Ramos (cell line): ENCODE measurements around the gene TARBP2.
"Not testable (repeated sequence)": the region's sequence is repeated elsewhere in the genome, so short reads cannot be mapped to it uniquely, and the experiment has no call there.

Experiments
- in situ Hi-C: fragments of 300-500 bp; cut with MboI; formaldehyde crosslinking; loops from one replicate; pipeline ENCODE4 v1.14.3; 2022; ENCODE audit warnings: low sequenced_read_pairs; ENCODE audit not compliant: unreplicated experiment

The TARBP2 gene

DNA sequence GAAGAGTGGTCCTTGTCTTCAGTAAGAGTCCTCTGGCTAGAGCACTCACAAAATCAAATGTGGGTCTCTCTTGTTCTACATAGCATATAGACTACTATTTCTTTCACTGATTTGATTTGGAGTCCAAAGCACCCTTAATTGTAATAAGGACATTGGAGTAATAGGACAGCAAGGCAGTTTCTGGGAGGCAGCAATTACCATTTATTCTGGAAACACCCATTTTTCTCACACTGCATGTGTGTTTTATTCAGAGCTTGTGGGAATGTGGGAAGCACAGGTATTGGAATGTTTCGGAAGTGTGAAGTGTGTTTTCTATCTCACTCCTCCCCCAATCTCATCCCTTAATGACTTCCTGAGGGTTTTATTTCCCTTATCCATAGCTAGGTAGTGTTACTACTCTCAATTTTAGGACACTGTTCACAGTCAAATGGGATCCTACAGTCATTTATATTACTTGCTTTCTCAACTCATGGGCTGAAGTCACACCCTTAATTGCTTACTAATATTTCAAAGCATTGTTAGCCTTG, 29.0 kb upstream of the TARBP2 start:
- in situ Hi-C loops: no loop called here

GRCh38 chr12:53474077-53474476, 27.0 kb upstream of the TARBP2 start:
- in situ Hi-C loops: no loop called here

- in situ Hi-C loops: no loop called here
Measured at GRCh38 chr12:53474819-53475218, 26.3 kb upstream of the TARBP2 start.

DNA sequence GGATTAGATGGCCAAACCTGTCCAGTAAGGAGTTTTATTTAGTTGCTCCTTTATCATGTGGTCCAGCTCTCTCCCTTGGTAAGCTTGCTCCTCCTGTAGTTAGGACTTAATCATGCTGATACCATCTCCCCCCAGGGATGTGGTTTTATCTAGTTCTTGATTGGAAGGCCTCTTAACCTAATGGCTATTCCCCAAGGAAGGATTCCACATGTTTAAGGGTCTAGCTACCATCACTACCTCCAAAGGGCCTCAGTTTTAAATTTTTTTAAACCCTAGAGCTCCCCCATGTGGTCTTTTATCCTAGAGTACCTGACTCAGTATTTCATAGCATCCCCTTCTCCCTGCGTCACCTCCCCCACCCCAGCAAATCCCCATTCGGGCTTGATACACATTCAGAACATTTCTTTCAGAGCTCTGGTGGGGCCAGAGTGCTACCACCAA, 24.3 kb upstream of the TARBP2 start:
- in situ Hi-C loops: no loop called here

GRCh38 chr12:53478865-53479264, 22.2 kb upstream of the TARBP2 start:
- in situ Hi-C loops: no loop called here

DNA sequence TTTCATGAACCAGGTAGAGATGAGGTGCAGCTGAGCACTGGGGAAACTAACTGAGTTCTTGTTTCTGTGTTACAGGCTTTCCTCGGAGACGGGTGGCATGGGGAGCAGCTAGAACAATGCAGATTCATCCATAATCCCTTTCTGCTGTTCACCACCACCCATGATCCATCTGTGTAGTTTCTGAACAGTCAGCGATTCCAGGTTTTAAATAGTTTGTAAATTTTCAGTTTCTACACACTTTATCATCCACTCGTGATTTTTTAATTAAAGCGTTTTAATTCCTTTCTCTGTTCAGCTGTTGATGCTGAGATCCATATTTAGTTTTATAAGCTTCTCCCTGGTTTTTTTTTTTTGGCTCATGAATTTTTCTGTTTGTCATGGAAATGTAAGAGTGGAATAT, 21.8 kb upstream of the TARBP2 start:
- in situ Hi-C loops: no loop called here

GRCh38 chr12:53480491-53481442, 20.3 kb upstream of the TARBP2 start:
- in situ Hi-C loops: no loop called here

- in situ Hi-C loops: not testable (repeated sequence)
Measured at GRCh38 chr12:53481458-53481857, 19.6 kb upstream of the TARBP2 start.

GRCh38 chr12:53481939-53482586, 19.0 kb upstream of the TARBP2 start:
- in situ Hi-C loops: no loop called here

- in situ Hi-C loops: no loop called here
Measured at GRCh38 chr12:53482626-53483168, 18.4 kb upstream of the TARBP2 start.

- in situ Hi-C loops: no loop called here
Measured at GRCh38 chr12:53483225-53483978, 17.7 kb upstream of the TARBP2 start.

- in situ Hi-C loops: no loop called here
Measured at GRCh38 chr12:53483979-53484377, 17.1 kb upstream of the TARBP2 start.

- in situ Hi-C loops: no loop called here
Measured at GRCh38 chr12:53484686-53485575, 16.2 kb upstream of the TARBP2 start.

- in situ Hi-C loops: no loop called here
Measured at GRCh38 chr12:53485955-53486735, 14.9 kb upstream of the TARBP2 start.

- in situ Hi-C loops: no loop called here
Measured at GRCh38 chr12:53486736-53487487, 14.2 kb upstream of the TARBP2 start.

GRCh38 chr12:53489242-53489864, 11.7 kb upstream of the TARBP2 start:
- in situ Hi-C loops: no loop called here

GRCh38 chr12:53492188-53492587, 8.9 kb upstream of the TARBP2 start:
- in situ Hi-C loops: no loop called here
